Measurements from ENCODE around the gene HMGN5. TPM values are rescaled to one million over a fixed set of nuclear protein-coding genes. Genes with fewer than 3 reads are reported as not detected.

Gene HMGN5
- total RNA-seq, 1 donor from 2014 or later, result 3.1 TPM

- Histone ChIP-seq H3K4me1 (no peaks in the 10 kb centered on the region), H3K27me3 (ENCODE audit: low read depth) (no peaks in the 10 kb centered on the region), H3K9me3 (replicated peaks) (no peaks in the 10 kb centered on the region), H3K27ac (replicated peaks) (no peak overlapping the region), H3K4me3 (no peak overlapping the region), H3K36me3 (no peaks in the 10 kb centered on the region)
- no peak for DNase-seq
- intact Hi-C loops (cut with micrococcal nuclease), result no loop called here
- no peak for TF ChIP-seq CTCF (IDR thresholded peaks at IDR 0.05; ENCODE audit: borderline replicate concordance)
These were observed 30.5 kb upstream of the HMGN5 start for GRCh38 chrX:81232218-81232617.

- Histone ChIP-seq H3K4me1 (no peaks in the 10 kb centered on the region), H3K36me3 (no peaks in the 10 kb centered on the region), H3K9me3 (replicated peaks) (no peaks in the 10 kb centered on the region), H3K27ac (replicated peaks) (no peak overlapping the region), H3K27me3 (ENCODE audit: low read depth) (no peaks in the 10 kb centered on the region), H3K4me3 (no peak overlapping the region)
- intact Hi-C loops (cut with micrococcal nuclease), result no loop called here
- no peak for TF ChIP-seq CTCF (IDR thresholded peaks at IDR 0.05; ENCODE audit: borderline replicate concordance)
- no peak for DNase-seq
These were observed 29.8 kb upstream of the HMGN5 start for GRCh38 chrX:81231476-81231875.

GRCh38 chrX:81229901-81230300, 28.2 kb upstream of the HMGN5 start:
- TF ChIP-seq CTCF (IDR thresholded peaks at IDR 0.05; ENCODE audit: borderline replicate concordance), result no peak

GRCh38 chrX:81229229-81229628, 27.5 kb upstream of the HMGN5 start:
- TF ChIP-seq CTCF (IDR thresholded peaks at IDR 0.05; ENCODE audit: borderline replicate concordance), result no peak
- intact Hi-C loops (cut with micrococcal nuclease), result no loop called here
- no peak for DNase-seq

More at GRCh38 chrX:81229901-81230300, 28.2 kb upstream of the HMGN5 start:
- intact Hi-C loops (cut with micrococcal nuclease), result no loop called here
- no peak for DNase-seq
- Histone ChIP-seq H3K36me3 (no peaks in the 10 kb centered on the region), H3K9me3 (replicated peaks) (no peaks in the 10 kb centered on the region), H3K27me3 (ENCODE audit: low read depth) (no peaks in the 10 kb centered on the region), H3K27ac (replicated peaks) (no peak overlapping the region), H3K4me3 (no peak overlapping the region), H3K4me1 (no peaks in the 10 kb centered on the region)

GRCh38 chrX:81215685-81216084, 14.0 kb upstream of the HMGN5 start:
- no peak for DNase-seq
- Histone ChIP-seq H3K27me3 (ENCODE audit: low read depth) (no peaks in the 10 kb centered on the region), H3K27ac (replicated peaks) (no peak overlapping the region), H3K4me1 (no peaks in the 10 kb centered on the region), H3K4me3 (no peak overlapping the region), H3K36me3 (no peaks in the 10 kb centered on the region), H3K9me3 (replicated peaks) (no peaks in the 10 kb centered on the region)
- intact Hi-C loops (cut with micrococcal nuclease), result no loop called here
- TF ChIP-seq CTCF (IDR thresholded peaks at IDR 0.05; ENCODE audit: borderline replicate concordance), result no peak

More at GRCh38 chrX:81229229-81229628, 27.5 kb upstream of the HMGN5 start:
- no peaks in the 10 kb centered on the region for H3K4me1 ChIP-seq
- H3K4me3 ChIP-seq, result no peak overlapping the region
- H3K27ac ChIP-seq (replicated peaks), result no peak overlapping the region
- H3K36me3 ChIP-seq, result no peaks in the 10 kb centered on the region
- no peaks in the 10 kb centered on the region for H3K27me3 ChIP-seq (ENCODE audit: low read depth)
- H3K9me3 ChIP-seq (replicated peaks), result no peaks in the 10 kb centered on the region

- DNase-seq, result no peak
- H3K4me3 ChIP-seq, result no peak overlapping the region
- H3K9me3 ChIP-seq (replicated peaks), result no peaks in the 10 kb centered on the region
- H3K27ac ChIP-seq (replicated peaks), result no peak overlapping the region
- H3K36me3 ChIP-seq, result no peaks in the 10 kb centered on the region
- intact Hi-C loops (cut with micrococcal nuclease), result no loop called here
- H3K27me3 ChIP-seq (ENCODE audit: low read depth), result no peaks in the 10 kb centered on the region
- H3K4me1 ChIP-seq, result no peaks in the 10 kb centered on the region
- no peak for TF ChIP-seq CTCF (IDR thresholded peaks at IDR 0.05; ENCODE audit: borderline replicate concordance)
These were observed 7.2 kb upstream of the HMGN5 start for GRCh38 chrX:81208916-81209315.

All from left ventricle myocardium inferior (tissue), 1 donor.